CD4-positive, alpha-beta T cell treated with Interleukin-4 for 1 hour (primary cell): Measurements from ENCODE around the gene TMEM127.
"Not testable (repeated sequence)": the region's sequence is repeated elsewhere in the genome, so short reads cannot be mapped to it uniquely, and the experiment has no call there.

Experiments
- DNase-seq, 2 donors: peaks; one replicate each; pipeline ENCODE4 v3.0.0-alpha.2; 2020 to 2022

Gene TMEM127

DNA sequence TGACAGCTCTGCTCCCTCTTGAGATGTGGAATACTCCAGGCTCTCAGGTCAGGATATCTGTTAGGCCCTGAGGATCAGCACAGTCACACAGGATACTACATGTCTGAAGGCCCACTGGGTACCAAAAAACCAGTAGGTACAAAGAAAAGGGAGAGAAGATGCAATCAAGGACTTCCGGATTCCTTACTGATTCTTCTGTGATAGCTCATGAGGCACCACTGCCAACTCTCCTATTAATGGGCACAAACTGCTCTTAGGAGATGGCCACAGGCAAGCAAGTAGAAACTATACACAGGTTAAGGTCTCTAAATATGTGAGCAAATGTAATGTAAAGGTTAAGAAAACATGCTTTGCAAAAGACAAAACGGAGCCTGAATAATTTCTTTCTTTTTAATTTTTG, 3.5 kb downstream of the TMEM127 start:
- no peak for DNase-seq

- no peak for DNase-seq
These were observed 4.3 kb downstream of the TMEM127 start for GRCh38 chr2:96261328-96262003.

GRCh38 chr2:96260387-96261260, 5.2 kb downstream of the TMEM127 start:
- DNase-seq, result peak; percentile 32 to 64

GRCh38 chr2:96259497-96259921, 6.3 kb downstream of the TMEM127 start:
- DNase-seq, result no peak

DNA sequence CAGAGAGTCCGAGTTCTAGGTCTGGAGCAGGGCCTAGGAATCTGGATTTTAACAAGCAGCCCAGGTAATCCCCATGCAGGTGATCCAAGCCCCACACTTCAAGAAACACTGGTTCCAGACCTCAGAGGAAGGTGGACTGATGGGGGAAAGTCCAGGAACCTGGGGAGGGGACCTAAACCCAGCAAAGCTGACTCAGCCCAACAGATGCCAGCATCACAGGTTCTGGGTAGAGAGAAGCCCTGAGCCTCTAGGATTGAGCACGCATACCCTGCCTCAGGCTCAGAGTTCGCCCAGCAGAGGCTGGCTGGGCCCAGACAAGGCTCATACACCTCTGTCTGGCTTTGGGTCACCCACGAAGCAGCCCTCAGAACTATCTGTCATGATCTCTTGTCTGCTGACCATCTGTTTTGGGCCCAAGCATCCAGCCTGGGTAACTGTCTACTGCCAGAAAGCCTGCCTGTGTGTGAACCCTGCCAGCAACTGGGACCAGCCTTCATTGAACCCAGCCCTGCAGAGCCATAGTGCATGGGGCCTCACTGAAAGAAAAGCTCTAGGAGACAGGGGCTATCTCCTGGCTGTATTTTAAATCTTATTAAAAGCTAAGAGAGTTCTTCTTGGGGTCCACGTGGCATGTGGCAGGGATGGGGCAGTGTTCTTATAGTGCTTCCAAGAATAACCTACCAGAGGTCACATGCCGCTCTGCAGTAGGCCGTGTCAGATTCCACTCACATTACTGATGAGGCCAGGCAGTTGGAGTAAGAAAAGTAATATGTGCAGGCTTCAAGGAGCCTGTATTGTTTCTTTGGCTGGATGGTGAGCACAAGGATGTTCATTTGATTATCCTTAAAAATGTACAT, 7.4 kb downstream of the TMEM127 start:
- DNase-seq, result no peak

DNA sequence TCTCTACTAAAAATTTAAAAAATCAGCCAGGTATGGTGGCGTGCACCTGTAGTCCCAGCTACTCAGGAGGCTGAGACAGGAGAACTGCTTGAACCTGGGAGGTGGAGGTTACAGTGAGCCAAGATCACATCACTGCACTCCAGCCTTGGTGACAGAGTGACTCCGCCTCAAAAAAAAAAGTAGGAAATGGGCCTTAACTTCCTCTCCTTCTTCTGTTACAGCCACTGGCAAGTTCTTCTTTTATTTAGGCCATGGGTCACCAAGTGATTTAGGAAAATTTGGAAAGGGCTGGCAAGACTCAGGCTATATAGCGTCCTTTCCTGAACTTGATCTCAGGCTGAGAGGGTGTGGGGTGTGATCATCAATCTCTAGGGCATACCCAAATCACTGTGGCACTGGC, 8.1 kb downstream of the TMEM127 start:
- DNase-seq, result not testable (repeated sequence)

DNA sequence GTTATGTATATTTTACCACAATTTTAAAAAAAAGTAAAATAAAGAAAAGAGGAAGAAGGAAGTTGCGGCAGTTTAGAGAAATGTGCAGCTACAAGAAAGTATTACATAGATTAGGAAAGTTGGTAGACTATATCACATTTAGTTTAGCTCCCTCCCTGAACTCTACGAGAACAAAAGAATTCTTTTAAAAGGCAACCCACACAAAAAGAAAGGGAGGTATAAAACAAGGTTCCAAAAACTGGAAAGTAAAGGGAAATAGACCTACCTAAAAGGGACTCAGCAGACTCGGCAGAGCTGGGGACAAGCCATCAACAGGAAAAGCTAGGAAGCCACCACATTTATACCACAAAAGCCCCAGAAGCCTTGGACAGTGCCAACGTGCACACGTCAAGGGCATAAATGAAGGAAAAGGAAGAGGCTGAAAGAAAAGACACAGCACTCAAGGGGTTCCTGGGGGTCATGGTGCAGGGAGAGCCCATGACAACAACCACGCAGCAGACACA, 9.1 kb downstream of the TMEM127 start:
- DNase-seq, result no peak

DNA sequence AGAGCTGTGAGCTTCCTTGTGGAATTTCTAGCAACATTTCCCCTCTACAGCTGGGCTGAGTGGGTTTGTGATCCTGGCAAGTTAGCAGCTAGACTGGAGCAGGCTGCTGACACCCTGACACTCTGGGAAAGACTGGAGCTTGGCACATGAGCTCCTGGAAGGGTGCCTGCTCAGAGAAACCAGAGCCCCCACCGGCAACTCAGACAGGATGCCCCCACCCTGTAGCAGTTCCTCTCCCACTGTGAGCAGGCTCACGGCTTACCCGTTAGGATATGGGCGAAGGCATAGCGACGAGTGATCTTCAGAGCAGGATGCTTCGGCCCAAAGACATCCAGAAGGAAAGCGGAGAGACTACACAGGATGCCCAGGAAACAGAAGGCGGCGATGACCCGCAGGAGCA, 11.2 kb downstream of the TMEM127 start:
- no peak for DNase-seq

DNA sequence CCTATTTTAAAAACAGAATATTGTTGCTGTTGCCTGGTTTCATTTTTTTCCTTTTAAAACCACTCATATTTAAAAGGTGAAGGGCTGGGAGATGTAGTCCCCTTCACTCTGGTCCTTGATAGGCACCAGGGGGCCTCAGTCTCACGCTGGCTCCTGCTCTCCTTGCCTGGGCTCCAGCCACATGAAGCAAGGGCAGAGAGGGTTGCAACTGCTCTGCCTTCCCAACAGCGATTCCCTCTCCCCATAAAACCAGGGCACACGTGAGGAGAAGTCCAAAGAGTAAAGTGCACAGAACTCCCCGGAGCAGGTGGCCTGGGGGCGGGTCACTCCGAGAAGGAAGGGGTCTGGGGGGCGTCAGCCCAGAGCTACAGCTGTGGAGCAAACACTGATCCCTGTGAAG, 12.8 kb downstream of the TMEM127 start:
- no peak for DNase-seq

DNA sequence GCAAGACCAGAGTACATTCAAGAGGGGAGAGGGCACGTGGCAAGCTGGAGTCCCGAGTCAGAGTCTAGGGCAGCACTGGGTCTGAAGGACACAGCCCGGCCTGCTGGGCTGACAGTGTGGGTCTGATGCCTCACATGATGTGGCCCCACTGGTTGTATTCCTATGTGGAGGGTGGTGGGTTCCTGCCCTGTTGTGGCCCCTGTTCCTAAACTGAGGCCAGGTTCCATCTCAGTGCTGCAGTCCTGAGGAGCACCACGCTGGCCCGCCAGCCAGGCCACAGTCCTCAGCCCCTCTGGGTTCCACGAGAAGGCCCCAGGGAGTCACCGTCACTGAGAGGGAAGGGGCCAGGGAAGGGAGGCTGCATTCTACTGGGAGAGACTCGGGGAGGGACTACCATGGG, 13.3 kb downstream of the TMEM127 start:
- no peak for DNase-seq

- DNase-seq, result peak in 1 of 2 donors; percentile 24
These were observed 14.0 kb downstream of the TMEM127 start for GRCh38 chr2:96251721-96252292.

DNA sequence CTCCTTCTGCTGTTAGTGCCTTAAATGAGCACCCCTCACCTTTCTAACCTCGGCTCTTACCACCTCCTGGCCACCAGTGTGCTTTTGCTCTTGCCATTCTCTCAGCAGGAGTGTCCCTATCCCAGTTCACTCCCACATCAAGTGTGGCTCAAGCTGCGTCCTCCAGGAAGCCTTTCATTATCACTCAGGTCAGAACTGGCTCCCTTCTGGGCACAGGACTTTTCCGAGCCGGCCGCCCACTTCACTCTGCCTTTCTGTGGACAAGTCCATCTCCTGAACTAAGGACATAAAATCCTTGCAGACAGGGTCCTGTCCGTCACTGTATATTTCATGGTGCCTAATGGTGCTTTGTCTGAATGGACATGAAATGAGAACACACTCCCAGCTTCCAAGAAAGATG, 15.6 kb downstream of the TMEM127 start:
- no peak for DNase-seq

- DNase-seq, result no peak
These were observed 16.1 kb downstream of the TMEM127 start for GRCh38 chr2:96249654-96250053.

DNA sequence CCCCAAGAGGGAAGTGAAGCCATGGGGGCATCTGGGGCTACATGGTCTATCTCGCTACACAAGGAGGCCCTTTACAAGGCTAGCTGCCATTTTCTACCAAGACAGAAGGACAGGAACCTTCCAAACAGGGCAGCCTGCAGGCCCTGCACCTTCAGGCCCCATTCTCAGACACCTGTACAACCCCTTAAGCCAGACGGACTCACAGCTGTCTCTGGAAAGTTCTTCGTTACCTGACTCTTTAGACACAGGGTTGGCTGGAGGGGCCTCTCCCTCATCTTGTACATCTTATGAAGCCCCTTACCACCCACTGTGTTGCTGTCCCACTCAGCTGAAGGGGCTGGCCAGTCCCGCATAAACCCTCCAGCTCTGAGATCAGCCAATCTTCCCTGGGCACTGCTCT, 17.2 kb downstream of the TMEM127 start:
- DNase-seq, result no peak

DNA sequence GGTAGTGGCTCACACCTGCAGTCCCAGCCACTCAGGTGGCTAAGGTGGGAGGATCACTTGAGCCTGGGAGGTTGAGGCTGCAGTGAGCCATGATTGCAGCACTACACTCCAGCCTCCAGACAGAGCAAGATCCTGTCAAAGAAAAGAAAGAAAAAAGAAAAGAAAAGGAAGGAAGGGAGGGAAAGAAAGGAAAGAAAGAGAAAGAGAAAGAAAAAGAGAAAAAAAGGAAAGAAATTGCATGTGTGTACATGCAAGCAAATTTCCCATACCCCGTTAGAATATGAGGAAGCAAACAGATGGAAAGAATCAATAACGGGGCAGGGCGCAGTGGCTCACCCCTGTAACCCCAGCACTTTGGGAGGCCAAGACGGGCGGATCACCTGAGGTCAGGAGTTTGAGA, 17.9 kb downstream of the TMEM127 start:
- no peak for DNase-seq

DNA sequence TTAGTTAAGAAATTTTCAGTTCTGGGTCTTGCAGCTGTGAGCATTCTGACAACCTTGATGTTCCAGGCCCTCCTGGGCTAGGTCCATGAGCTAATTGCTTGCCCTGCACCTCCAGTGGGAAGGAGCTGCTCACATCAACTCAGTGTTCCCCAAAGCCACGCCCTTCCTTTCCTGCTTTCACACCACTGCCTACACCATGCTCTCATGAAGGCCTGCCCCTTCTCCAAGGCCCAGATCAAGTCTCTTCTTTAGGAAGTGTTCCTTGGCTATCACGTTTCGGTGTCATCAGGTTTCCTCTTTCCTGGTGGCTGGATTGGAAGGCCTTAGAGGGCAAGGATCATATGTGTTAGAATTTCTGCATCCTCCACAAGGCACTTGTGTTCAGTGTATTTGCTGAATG, 18.8 kb downstream of the TMEM127 start:
- DNase-seq, result no peak

DNA sequence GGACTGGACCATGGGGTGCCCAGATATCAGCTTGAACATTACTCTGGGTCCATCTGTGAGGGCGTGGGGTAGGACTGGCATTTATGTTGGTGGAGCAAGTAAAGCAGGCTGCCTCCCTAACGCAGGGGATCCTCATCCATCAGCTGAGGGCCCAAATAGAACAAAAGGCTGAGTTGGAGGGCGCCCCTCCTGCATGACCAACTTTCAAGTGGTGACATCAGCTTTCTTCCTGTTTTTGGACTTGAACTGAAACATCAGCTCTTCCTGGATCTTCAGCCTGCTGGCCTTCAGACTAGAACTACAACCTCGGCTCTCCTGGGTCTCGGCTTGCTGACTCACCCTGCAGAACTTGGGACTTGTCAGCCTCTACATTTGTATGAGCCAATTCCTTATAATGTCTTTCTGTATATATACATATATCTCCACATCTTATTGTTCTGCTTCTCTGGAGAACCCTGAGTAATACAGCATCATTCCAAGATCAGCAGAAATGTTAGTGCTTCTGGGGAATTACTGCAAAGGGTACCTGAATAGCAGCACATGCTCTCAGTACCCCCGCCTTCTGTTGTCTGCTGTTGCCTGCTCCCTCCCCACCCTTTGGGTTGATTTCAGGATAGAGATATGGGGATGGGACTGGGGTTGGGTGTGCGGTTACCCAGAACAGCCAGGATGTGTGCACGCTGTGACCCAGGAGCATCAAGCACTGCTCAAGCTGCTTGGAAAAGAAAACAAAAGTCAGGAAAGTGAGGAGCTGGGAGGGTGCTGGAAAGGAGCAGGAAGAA, 20.0 kb downstream of the TMEM127 start:
- DNase-seq, result peak in 1 of 2 donors; percentile 76

GRCh38 chr2:96243843-96244242, 22.0 kb downstream of the TMEM127 start:
- DNase-seq, result no peak

DNA sequence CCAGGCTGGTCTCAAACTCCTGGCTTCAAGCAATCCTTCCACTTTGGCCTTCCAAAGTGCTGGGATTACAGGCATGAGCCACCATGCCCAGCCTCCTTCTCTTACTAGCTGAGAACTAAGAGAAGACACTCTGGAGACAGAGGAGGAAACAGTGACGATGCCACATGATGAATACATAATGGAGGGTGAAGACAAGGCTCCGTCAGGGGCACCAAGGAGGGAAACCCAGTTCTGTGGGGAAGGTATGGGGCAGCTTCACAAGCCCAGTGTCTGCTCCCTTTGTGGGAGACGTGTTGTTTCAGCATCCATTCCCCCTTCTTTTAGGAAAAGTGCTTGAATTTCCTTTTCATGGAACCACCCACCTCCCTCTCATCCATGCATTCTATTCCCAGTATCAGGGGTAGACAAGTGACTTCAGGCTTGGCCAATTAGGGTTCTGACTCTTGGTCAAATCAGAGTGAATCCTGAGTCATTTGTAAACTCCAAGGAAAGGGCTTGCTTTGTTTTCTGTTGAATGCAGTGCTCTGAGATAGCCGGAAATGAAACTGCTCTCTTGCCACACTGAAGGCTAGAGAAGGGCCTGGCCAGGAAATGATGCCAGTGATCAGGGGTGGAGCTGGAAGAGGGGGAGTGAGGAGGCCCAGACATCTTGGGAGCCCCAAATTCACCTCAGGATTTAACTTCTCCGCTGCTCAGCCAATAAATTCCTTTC, 23.7 kb downstream of the TMEM127 start:
- peak; percentile 74 to 81 for DNase-seq

- no peak for DNase-seq
These were observed 24.6 kb downstream of the TMEM127 start for GRCh38 chr2:96241227-96241626.

GRCh38 chr2:96240341-96241038, 25.3 kb downstream of the TMEM127 start:
- no peak for DNase-seq
